Sigmoid colon (tissue), 7 donors: ENCODE data around the gene VSTM4. TPM values are rescaled to one million over a fixed set of nuclear protein-coding genes. Genes with fewer than 3 reads are reported as not detected.

Experiments
- DNase-seq: peaks from one replicate; pipeline ENCODE4 v3.0.0-alpha.2; 2019
- H3K27ac ChIP-seq, 4 donors: fragments of 200-600 bp; sonication (generic); one replicate each; pipeline ENCODE4 v1.5.1; 2016 to 2019; ENCODE audit warnings: mild to moderate bottlenecking in 1 of 4
- H3K27me3 ChIP-seq, 3 donors: fragments of 200-600 bp; sonication (generic); one replicate each; pipeline ENCODE4 v1.5.1; 2019; ENCODE audit warnings: mild to moderate bottlenecking in 1 of 3
- H3K36me3 ChIP-seq, 4 donors: fragments of 200-600 bp; sonication (generic); one replicate each; pipeline ENCODE4 v1.5.1; 2016 to 2019
- H3K4me1 ChIP-seq, 4 donors: fragments of 200-600 bp; sonication (generic); one replicate each; pipeline ENCODE4 v1.5.1; 2017 to 2019
- H3K4me3 ChIP-seq, 4 donors: fragments of 200-600 bp; sonication (generic); one replicate each; pipeline ENCODE4 v1.5.1; 2017 to 2019; ENCODE audit warnings: mild to moderate bottlenecking in 2 of 4, moderate library complexity in 1 of 4
- H3K9me3 ChIP-seq, 4 donors: fragments of 200-600 bp in 3 of 4; sonication (generic) in 3 of 4; one replicate each; pipeline versions ENCODE4 v1.5.1 to v1.6.1; 2013 to 2019
- EP300 ChIP-seq, 4 donors: sonication (generic); formaldehyde crosslinking; IDR thresholded peaks; one replicate each; pipeline ENCODE4 v1.6.1; 2017; ENCODE audit warnings: antibody characterized with exemption in 4 of 4
- POLR2A ChIP-seq, 2 donors: fragments of 450-650 bp; IDR thresholded peaks; one replicate each; pipeline ENCODE4 v1.6.1; 2016; ENCODE audit warnings: antibody characterized with exemption in 2 of 2, mild to moderate bottlenecking in 2 of 2, moderate library complexity in 2 of 2
- POLR2AphosphoS5 ChIP-seq, 4 donors: sonication (generic); formaldehyde crosslinking; IDR thresholded peaks; one replicate each; pipeline ENCODE4 v1.6.1; 2017; ENCODE audit warnings: antibody characterized with exemption in 4 of 4
- WGBS, 2 donors: extraction: QIAGEN DNeasy Blood & Tissue Kit; methylation state at CpG; one replicate each; pipeline ENCODE4 v1.1.7; 2013; 5-methylcytosine and 5-hydroxymethylcytosine counted together
- intact Hi-C: fragments of 100-400 bp; cut with DNase I; formaldehyde crosslinking; loops from one replicate; pipeline ENCODE4 v1.15.1; 2023
- polyA plus RNA-seq, 3 donors: library from polyadenylated mRNA; stranded (reverse); fragments of 200-250 nt; gene quantifications; one replicate each; pipeline ENCODE4 v1.2.3, GENCODE V29; 2013
- total RNA-seq, 4 donors: library from RNA; depleted of rRNA; stranded (reverse); fragments of >200 nt; gene quantifications; one replicate each; pipeline ENCODE4 v1.1.0, GENCODE V29; 2016
- TF ChIP-seq, protein P1 (sequence below), 4 experiments: fragments of 450-650 bp in 3 of 4; fragments of 200-600 bp in 1 of 4; IDR thresholded peaks; one replicate each; pipeline ENCODE4 v1.5.1; 2016 to 2019; ENCODE audit warnings: antibody characterized with exemption in 4 of 4, mild to moderate bottlenecking in 3 of 4, moderate library complexity in 2 of 4
- donor health status: healthy with polysubstance abuse.
- donor health status: Bipolar disorder and iron deficiency.
- donor health status: healthy.

VSTM4 gene
- total and polyA plus RNA-seq, 7 donors = 0.23 to 13.3 (median 9.5) TPM

DNA sequence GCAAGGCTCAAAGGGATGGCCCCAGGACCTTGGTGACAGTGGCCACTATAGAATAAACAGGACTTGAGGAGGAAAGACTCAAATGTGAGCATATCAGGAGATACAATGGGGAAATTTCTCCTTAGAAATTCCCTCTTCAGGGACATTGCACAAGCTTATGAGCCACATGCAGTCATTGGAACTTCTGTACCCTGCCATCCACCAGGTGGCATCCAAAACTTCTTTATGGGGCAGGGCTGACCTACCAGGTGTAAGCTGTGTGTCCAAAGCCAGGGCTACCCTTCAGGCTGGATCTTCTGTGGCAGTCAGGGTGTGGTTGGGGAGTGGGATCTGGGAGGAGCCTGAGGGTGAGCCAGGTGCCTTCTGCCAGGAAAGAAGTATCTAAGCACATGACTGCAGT is 139.1 kb downstream of the VSTM4 start:
- no peak for TF ChIP-seq EP300 (IDR thresholded peaks at IDR 0.05)
- no peak for TF ChIP-seq POLR2A (IDR thresholded peaks at IDR 0.05)
- no peak overlapping the region for H3K4me3 ChIP-seq
- DNase-seq = no peak
- peaks cover 0 to 1% (median 0%) of the 10 kb centered on the region in 4 donors for H3K4me1 ChIP-seq
- H3K36me3 ChIP-seq = no peaks in the 10 kb centered on the region
- H3K9me3 ChIP-seq = no peaks in the 10 kb centered on the region
- no peaks in the 10 kb centered on the region for H3K27me3 ChIP-seq
- intact Hi-C loops = no loop called here
- no peak overlapping the region for H3K27ac ChIP-seq

DNA sequence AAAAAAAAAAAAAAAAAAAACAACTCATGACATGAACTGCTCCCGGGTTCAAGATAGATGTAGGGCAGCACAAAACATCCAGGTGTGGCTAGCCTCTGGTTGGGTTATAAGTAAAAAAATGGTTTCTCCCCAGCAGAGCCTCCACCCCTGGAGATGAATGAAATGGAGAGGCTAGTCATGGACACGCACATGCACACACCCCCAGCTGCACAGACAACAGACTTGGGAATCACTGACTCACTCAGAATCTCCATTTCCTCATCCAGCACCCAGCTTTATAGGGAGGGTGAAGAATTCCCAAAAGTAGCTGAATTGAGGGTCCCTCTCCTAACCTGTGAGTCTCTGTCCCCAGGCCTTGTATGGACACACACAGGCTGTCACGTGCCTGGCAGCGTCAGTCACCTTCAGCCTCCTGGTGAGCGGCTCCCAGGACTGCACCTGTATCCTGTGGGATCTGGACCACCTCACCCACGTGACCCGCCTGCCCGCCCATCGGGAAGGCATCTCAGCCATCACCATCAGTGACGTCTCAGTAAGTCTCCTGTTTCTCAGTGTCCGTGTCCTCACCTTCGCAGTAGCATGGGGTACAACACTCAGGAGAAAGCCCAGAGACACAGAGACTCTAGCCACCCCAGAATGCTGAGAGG is 140.7 kb downstream of the VSTM4 start:
- TF ChIP-seq POLR2AphosphoS5 (IDR thresholded peaks at IDR 0.05) (no peak), POLR2A (IDR thresholded peaks at IDR 0.05) (no peak), EP300 (IDR thresholded peaks at IDR 0.05) (no peak)
- TF ChIP-seq, protein P1, sequence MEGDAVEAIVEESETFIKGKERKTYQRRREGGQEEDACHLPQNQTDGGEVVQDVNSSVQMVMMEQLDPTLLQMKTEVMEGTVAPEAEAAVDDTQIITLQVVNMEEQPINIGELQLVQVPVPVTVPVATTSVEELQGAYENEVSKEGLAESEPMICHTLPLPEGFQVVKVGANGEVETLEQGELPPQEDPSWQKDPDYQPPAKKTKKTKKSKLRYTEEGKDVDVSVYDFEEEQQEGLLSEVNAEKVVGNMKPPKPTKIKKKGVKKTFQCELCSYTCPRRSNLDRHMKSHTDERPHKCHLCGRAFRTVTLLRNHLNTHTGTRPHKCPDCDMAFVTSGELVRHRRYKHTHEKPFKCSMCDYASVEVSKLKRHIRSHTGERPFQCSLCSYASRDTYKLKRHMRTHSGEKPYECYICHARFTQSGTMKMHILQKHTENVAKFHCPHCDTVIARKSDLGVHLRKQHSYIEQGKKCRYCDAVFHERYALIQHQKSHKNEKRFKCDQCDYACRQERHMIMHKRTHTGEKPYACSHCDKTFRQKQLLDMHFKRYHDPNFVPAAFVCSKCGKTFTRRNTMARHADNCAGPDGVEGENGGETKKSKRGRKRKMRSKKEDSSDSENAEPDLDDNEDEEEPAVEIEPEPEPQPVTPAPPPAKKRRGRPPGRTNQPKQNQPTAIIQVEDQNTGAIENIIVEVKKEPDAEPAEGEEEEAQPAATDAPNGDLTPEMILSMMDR (IDR thresholded peaks at IDR 0.05) = no peak
- intact Hi-C loops = no loop called here
- no peaks in the 10 kb centered on the region for H3K4me1 ChIP-seq
- H3K36me3 ChIP-seq = no peaks in the 10 kb centered on the region
- 90 to 95% methylated on average over 12 of the region's 12 CpGs for WGBS, 2 donors
- H3K27me3 ChIP-seq = no peaks in the 10 kb centered on the region
- H3K27ac ChIP-seq = no peak overlapping the region
- no peaks in the 10 kb centered on the region for H3K9me3 ChIP-seq
- DNase-seq = no peak
- no peak overlapping the region for H3K4me3 ChIP-seq

- Histone ChIP-seq H3K9me3 (no peaks in the 10 kb centered on the region), H3K4me1 (no peaks in the 10 kb centered on the region), H3K27ac (no peak overlapping the region), H3K27me3 (no peaks in the 10 kb centered on the region), H3K36me3 (no peaks in the 10 kb centered on the region), H3K4me3 (no peak overlapping the region)
- DNase-seq = no peak
- no peak for TF ChIP-seq EP300 (IDR thresholded peaks at IDR 0.05)
- no peak for TF ChIP-seq POLR2A (IDR thresholded peaks at IDR 0.05)
- TF ChIP-seq, protein P1 (IDR thresholded peaks at IDR 0.05) = no peak
- no peak for TF ChIP-seq POLR2AphosphoS5 (IDR thresholded peaks at IDR 0.05)
- WGBS, 2 donors = 87 to 88% methylated on average over 5 of the region's 5 CpGs
- intact Hi-C loops = no loop called here
Measured at GRCh38 chr10:48973065-48973464, 142.3 kb downstream of the VSTM4 start.

- no peak overlapping the region for H3K27ac ChIP-seq
Measured at GRCh38 chr10:48970654-48971053, 144.7 kb downstream of the VSTM4 start.

GRCh38 chr10:48970046-48970445 is 145.3 kb downstream of the VSTM4 start:
- Histone ChIP-seq H3K9me3 (no peaks in the 10 kb centered on the region), H3K27me3 (no peaks in the 10 kb centered on the region), H3K27ac (no peak overlapping the region), H3K4me3 (no peak overlapping the region), H3K36me3 (no peaks in the 10 kb centered on the region), H3K4me1 (no peaks in the 10 kb centered on the region)
- WGBS, 2 donors = 91 to 94% methylated on average over 14 of the region's 14 CpGs
- TF ChIP-seq POLR2AphosphoS5 (IDR thresholded peaks at IDR 0.05) = no peak
- no peak for TF ChIP-seq EP300 (IDR thresholded peaks at IDR 0.05)
- TF ChIP-seq, protein P1 (IDR thresholded peaks at IDR 0.05) = no peak
- TF ChIP-seq POLR2A (IDR thresholded peaks at IDR 0.05) = no peak
- intact Hi-C loops = no loop called here
- DNase-seq = no peak

More at GRCh38 chr10:48970654-48971053, 144.7 kb downstream of the VSTM4 start:
- no peaks in the 10 kb centered on the region for H3K27me3 ChIP-seq
- WGBS, 2 donors = 82 to 87% methylated on average over 4 of the region's 4 CpGs
- H3K4me1 ChIP-seq = no peaks in the 10 kb centered on the region
- no peak overlapping the region for H3K4me3 ChIP-seq
- DNase-seq = no peak
- no peaks in the 10 kb centered on the region for H3K9me3 ChIP-seq
- no peaks in the 10 kb centered on the region for H3K36me3 ChIP-seq
- intact Hi-C loops = no loop called here
- no peak for TF ChIP-seq EP300 (IDR thresholded peaks at IDR 0.05)
- no peak for TF ChIP-seq POLR2AphosphoS5 (IDR thresholded peaks at IDR 0.05)

GRCh38 chr10:48968036-48968435 is 147.3 kb downstream of the VSTM4 start:
- intact Hi-C loops = no loop called here
- no peaks in the 10 kb centered on the region for H3K4me1 ChIP-seq
- 85 to 88% methylated on average over 3 of the region's 3 CpGs for WGBS, 2 donors
- no peaks in the 10 kb centered on the region for H3K36me3 ChIP-seq
- H3K4me3 ChIP-seq = no peak overlapping the region
- TF ChIP-seq EP300 (IDR thresholded peaks at IDR 0.05) (no peak), POLR2AphosphoS5 (IDR thresholded peaks at IDR 0.05) (no peak), POLR2A (IDR thresholded peaks at IDR 0.05) (no peak)
- TF ChIP-seq, protein P1 (IDR thresholded peaks at IDR 0.05) = no peak
- no peaks in the 10 kb centered on the region for H3K27me3 ChIP-seq
- H3K27ac ChIP-seq = no peak overlapping the region
- no peaks in the 10 kb centered on the region for H3K9me3 ChIP-seq
- DNase-seq = no peak
